ENCODE data around the gene ELOVL5. TPM values are rescaled to one million over a fixed set of nuclear protein-coding genes. Genes with fewer than 3 reads are reported as not detected.

The ELOVL5 gene
- total RNA-seq, 1 experiment from 2014 or later = 42.9 TPM

DNA sequence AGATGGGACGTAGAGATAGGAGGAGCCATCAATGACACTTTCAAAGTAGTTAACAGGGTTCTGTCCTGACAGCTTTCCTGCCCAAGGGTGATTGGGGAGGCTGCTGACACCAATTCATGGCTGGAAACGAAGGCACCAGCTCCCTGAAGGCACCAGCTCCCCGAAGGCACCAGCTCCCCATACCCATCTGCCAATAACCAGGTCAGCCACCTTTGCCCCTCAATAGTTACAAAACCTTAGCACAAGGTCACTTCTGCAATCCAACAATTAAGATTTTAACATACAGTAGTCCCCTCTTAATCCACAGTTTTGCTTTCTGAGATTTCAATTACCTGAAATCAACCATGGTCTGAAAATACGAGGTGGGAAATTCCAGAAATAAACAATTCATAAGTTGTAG is 51.7 kb downstream of the ELOVL5 start:
- no peak for DNase-seq (ENCODE audit: low read depth, low spot score)
- in situ Hi-C loops (cut with HindIII; ENCODE audit: low pct_unique_long_range_greater_than_20kb, low sequenced_read_pairs) = no loop called here

DNA sequence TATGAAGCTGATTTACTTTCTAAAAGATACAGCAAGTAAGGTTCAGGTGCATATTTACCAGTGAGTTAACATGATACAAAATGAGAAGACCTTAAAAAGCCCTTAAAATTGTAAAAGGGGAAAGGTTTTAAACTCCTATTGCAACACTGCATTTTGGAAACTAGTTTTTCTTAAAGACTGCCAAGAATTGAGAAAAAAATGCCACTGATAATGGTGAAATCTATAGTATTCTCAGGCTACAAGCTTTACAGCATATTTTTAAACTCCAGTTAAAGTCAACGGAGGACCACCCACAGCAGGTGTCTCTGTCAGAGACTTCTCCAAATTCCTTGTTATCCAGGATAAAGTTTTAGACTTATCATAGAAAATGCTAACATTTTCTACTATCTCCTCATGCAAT is 53.6 kb downstream of the ELOVL5 start:
- in situ Hi-C loops (cut with HindIII; ENCODE audit: low pct_unique_long_range_greater_than_20kb, low sequenced_read_pairs) = no loop called here
- DNase-seq (ENCODE audit: low read depth, low spot score) = no peak

DNA sequence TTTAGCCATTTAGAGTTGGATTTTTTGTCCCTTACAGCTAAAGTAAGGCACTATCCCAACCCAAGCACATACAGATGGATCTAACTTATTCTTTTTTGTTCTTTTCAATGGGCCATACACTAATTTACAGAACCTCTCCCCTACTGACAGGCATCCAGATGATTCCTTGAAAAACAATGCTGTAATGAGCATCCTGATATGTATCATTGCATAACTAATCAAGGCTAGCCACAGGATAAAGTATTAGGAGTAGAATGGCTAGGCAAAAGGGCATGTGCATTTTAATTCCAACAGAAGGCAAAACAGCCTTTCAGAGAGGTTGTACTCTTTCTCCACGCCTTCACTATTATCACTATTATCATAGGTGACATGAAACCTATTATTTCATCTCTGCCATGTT is 54.1 kb downstream of the ELOVL5 start:
- DNase-seq (ENCODE audit: low read depth, low spot score) = no peak
- in situ Hi-C loops (cut with HindIII; ENCODE audit: low pct_unique_long_range_greater_than_20kb, low sequenced_read_pairs) = no loop called here

DNA sequence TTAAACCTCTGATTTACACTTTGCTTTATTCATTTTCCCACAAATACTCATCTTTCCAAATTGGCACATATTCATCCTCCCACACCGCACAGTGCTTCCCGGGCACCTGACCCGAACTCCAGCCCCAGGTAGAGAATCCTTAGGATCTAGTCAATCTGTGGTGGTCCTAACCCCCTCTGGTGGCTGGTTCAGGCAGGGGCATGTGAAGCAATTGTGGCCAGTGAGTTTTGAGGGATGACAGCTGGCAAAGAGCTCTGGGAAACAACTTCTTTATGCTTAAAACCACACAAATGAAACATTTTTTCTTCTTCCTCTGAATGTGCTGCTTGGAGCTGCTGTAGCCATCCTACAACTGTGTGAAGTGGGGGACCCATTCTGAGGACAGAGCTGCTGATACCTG is 54.7 kb downstream of the ELOVL5 start:
- in situ Hi-C loops (cut with HindIII; ENCODE audit: low pct_unique_long_range_greater_than_20kb, low sequenced_read_pairs) = no loop called here
- DNase-seq (ENCODE audit: low read depth, low spot score) = peak; percentile 41

DNA sequence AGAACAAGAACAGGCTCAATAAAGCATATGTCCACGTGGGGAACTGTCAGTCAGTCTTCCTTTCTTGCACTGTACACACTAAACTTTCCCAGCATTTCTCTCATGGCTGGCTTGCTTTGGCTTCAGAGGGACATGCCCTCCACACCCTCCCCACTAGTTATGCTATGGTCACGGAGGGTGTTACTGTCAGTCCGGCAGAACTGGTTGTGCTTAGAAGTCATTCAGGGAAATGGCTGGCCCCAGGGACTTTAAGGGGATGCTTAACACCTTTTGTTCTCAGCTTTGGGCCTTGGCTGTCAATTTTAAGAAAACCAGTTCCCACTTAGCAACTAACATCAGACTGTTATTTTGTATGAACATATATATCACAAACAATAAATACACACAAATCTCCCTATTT is 55.1 kb downstream of the ELOVL5 start:
- DNase-seq (ENCODE audit: low read depth, low spot score) = no peak
- in situ Hi-C loops (cut with HindIII; ENCODE audit: low pct_unique_long_range_greater_than_20kb, low sequenced_read_pairs) = no loop called here

DNA sequence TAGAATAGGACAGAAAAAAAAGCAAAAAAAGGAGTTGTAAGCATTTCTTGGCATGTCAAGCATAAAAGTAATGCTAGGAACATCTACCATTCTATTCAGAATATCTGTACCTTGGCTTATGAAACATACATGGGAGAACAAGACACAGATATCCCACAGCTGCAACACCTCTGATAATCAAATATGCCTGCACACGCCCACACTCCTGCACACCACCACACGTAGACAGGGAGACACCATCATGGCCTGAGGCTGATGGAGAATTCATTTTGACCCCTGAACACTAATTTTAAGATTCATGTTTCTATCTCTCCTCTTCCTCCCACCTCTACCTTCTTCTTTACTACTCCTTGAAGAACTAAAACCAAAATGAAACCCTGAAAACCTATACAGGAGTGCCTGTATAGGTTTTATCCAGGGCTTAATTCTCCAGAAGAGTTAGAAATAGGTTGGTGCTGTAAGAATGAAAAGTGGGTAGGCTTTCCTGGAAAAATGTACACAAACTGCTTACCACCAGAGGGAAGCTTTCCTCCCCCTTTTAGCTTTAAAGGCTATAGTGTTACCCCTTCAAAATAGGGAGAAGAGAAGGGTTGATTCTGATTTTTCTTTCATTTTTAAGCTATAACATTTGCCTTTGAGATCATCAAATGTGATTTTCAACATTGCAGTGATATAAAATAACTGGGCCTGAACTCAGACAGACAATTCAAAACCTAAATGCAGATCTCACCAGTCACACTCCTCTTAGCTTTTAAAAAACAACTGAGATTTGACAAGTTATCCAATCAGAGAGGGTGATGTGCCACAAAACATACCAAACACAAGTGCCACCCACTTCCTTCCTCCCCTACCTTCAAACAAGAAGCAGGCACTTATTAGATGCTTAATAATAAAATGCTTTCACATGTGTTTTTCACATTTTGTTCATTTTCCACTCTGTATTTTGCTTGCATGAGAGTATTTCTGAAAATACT is 57.9 kb downstream of the ELOVL5 start:
- no peak for DNase-seq (ENCODE audit: low read depth, low spot score)
- in situ Hi-C loops (cut with HindIII; ENCODE audit: low pct_unique_long_range_greater_than_20kb, low sequenced_read_pairs) = no loop called here

DNA sequence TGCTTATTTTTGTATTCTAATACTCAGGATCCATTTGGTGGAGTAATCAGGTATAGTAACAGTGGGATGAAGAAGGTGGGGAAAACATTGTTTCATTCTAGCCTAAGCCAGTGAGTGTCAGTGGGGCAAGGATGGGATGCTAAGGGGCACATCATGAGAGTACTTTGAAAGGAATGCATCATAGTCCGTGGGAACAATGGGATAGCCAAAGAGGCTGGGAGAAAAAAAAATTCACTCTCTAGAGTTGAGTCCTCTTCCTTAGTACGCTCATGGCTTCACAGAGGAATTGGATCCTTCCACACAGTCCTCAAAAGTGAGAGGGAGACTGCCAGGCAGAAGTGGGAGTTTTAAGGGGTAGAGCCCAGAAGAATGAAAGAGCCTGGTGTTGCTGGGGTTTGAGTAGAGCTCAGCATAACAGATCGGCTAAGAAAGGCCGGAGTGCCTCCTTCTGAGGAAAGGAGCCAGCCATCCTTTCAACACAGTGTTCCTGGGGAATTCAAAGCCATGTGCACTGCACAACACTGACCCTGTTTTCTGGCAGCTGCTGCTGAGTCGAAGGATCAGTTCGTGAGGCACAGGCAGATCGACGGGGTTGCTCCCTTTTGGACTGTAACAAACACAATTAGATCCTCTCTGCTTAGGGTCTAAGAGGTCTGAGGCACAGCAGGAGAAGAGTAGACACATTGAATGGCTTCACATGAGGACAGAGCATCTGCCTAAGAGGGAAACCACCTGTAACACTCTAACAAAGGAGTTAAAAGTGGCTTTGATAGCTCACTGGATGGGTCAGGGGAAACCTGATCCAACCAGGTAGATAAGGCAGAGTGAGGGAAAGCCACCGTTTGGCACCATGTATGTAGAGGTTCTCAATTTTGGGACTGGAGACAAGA is 61.2 kb downstream of the ELOVL5 start:
- no peak for DNase-seq (ENCODE audit: low read depth, low spot score)
- in situ Hi-C loops (cut with HindIII; ENCODE audit: low pct_unique_long_range_greater_than_20kb, low sequenced_read_pairs) = no loop called here

DNA sequence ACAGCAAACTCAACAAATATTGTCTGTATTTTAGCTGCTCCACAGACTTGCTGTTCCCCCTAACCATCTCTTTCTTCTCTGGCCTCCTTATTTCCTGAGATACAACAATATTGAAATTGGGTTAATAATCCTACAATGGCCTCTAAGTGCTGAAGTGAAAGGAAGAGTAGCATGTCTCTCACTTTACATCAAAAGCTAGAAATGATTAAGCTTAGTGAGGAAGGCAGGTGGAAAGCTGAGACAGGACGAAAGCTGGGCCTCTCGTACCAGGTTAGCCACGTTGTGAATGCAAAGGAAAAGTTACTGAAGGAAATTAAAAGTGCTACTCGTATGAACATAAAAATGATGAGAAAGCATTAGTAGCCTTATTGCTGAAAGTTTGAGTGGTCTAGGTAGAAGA is 63.8 kb downstream of the ELOVL5 start:
- in situ Hi-C loops (cut with HindIII; ENCODE audit: low pct_unique_long_range_greater_than_20kb, low sequenced_read_pairs) = no loop called here

DNA sequence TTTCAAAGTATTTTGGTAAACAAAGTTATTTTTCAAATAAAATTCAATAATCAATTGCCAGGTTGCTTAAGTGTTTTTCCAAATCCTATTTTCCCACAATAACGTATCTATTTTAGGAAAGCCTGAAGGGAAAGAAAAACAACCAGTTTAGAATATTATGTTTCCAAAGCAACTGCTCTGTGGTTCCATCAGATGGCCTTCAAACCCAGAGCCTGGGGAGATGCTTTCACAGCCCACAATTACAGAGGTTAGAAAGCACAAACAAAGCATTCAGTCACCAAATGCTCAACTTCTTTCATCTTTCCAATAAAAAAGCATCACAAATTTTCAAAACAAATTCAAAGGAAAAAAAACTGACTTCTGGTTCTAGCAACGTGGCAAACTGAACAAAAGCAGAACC is 66.0 kb downstream of the ELOVL5 start:
- in situ Hi-C loops (cut with HindIII; ENCODE audit: low pct_unique_long_range_greater_than_20kb, low sequenced_read_pairs) = no loop called here
- DNase-seq (ENCODE audit: low read depth, low spot score) = peak; percentile 32

More for the DNA sequence above, 63.8 kb downstream of the ELOVL5 start:
- DNase-seq (ENCODE audit: low read depth, low spot score) = no peak

DNA sequence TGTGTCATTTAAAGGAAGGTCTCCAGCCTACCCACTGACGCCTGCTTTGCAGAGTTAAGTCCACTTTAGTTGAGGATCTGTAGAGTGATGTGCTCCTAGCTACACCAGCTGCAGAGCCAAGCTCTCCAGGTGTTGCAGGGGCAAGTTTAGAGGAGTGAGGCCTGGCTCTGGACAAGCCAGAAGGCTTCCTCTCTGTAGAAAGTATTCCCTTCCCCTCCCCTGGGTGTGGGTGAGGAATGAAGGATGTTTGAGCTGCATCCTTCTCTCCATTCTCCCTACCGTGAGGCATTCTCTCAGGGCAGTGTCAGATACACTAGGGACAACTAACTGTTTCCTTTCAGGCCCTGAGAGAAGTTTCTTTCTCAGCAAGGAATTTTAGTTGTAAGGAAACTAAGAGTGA is 66.5 kb downstream of the ELOVL5 start:
- DNase-seq (ENCODE audit: low read depth, low spot score) = no peak
- in situ Hi-C loops (cut with HindIII; ENCODE audit: low pct_unique_long_range_greater_than_20kb, low sequenced_read_pairs) = no loop called here

DNA sequence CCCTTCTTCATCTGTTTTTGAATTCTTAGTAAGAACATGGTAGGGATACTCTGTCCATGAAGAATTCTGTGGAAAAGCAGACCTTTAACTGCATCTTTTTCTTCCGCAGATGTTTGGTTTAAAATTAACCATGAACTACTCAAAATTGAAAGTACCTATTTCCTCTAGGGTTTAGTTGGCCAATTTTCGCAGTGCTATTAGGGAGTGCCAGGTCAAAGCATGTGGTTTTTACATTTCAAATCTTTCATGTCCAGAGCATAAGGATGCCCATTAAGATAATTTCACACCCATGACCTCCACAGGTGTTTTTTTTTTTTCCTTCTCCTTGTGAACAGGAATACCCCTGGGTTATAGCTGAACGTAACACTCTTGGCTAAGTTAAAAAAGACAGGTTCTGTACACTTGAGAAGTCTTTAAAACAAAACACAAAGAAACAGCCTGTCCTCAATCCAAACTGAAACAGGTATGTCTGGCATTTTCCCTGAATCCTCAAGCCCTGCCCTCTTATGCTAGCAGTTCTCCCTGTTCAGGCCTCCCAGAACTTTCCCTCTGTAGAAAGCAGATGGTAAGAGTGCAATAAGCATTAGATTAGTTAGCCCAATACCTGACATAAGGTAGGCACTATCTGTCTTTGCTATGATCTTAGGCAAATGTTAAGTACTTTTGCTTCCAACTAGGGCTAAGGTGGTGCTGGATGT is 67.1 kb downstream of the ELOVL5 start:
- no peak for DNase-seq (ENCODE audit: low read depth, low spot score)
- in situ Hi-C loops (cut with HindIII; ENCODE audit: low pct_unique_long_range_greater_than_20kb, low sequenced_read_pairs) = no loop called here

DNA sequence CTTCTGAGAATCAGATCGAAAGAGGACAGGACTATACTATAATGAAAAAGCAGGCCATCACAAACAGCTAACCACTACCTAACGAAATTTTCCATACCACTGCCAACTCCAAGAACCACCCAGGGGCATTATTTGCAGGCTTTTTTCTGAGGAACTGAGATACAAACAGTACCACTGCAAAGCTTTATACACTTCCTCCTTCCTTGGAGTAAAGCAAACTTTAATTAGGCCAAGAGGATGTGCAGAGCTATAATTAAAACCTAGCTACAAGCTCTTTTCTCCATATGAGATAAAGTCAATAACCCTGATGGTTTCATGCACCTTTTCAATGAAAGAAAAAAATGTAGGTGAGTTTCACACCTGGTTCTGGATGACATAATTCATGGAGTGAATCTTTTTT is 68.5 kb downstream of the ELOVL5 start:
- in situ Hi-C loops (cut with HindIII; ENCODE audit: low pct_unique_long_range_greater_than_20kb, low sequenced_read_pairs) = no loop called here
- no peak for DNase-seq (ENCODE audit: low read depth, low spot score)

DNA sequence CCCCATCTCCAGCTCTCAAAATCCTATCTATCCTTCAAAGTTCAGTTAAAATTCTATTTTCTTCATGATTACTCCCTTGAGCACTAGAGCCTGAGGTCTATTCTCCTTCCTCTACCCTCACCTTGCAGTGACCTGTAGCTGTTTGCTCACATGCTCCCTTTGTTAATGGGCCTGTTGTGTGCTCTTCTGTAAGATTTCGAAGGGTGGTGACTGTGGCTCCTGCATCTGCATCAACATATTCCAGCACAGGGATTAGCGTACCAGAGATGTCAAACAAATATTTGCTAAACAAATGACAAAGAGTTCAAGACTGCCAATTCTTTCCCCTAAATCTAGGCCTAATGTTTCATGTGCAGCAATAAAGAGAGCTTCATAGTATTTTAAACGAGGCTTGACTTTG is 69.5 kb downstream of the ELOVL5 start:
- no peak for DNase-seq (ENCODE audit: low read depth, low spot score)
- in situ Hi-C loops (cut with HindIII; ENCODE audit: low pct_unique_long_range_greater_than_20kb, low sequenced_read_pairs) = no loop called here

DNA sequence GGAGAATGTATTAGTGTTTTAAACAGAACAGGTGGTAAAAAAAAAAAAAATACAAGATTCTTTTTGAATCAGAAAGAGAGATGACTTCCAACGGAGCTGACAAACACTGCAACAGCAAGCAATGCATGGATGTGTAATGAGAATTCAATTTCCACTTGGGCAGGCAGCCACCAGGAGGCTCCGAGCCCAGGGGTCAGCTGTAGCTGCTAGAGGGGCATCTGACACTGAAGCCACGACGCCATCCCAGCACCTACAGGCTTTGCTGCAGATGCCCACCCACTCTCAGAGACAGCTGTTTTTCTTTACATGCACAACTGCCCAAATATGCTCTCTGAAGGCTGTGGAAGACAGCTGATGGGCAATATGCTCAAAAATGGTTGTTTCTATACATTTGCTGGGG is 75.4 kb downstream of the ELOVL5 start:
- DNase-seq (ENCODE audit: low read depth, low spot score) = no peak
- in situ Hi-C loops (cut with HindIII; ENCODE audit: low pct_unique_long_range_greater_than_20kb, low sequenced_read_pairs) = no loop called here

DNA sequence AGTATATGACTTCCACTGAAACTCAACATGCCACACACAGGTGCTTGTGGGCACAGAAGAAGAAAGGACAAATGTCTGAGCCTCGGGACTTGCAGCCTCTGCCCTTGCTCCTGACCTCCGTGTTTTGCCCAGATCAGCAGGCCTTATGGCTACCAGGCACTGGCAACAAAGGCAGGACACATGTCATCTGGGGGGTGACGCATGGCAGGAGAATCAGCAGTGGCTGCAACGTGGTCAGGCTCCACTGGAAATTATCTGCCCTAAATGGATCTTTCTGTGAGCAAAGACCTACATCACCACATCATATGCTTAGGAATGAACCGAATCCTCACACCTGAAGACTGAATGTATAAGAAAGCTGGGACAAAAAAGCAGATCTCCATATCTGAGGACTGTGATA is 78.9 kb downstream of the ELOVL5 start:
- no peak for DNase-seq (ENCODE audit: low read depth, low spot score)
- in situ Hi-C loops (cut with HindIII; ENCODE audit: low pct_unique_long_range_greater_than_20kb, low sequenced_read_pairs) = no loop called here

DNA sequence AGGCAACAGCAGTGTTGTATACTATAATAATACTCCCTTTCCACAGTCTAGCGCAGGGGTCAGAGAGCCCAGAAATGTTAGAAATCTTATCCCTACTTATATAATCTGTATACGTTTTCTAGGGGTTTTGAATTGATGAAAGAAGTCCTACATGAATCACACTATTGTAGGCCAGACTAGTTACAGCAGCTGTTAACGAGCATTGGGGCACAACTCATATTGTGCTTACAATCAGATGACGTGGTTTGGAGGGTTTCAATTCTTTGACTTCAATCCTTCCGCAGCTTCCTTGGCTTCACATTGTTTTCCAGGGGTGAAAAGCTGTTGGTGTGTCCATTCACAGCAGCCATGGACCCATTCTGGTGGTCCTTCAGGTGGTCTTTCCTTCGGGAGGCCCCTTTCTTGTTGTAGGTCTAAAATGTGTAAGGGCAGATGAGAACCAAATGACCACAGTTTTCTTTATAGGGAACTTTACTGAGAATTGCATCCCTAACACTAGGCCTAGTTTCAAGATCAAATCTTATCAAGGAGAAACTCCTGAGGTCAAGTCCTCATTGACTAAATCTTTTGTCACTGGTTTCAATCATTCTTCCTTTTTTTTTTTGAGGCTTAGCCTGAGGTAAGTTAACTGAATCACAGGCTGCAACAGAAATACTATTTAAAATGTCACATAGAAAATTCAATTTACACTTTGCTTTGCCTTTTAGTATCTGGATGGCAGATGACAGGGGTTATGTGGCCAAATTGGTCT is 79.7 kb downstream of the ELOVL5 start:
- no peak for DNase-seq (ENCODE audit: low read depth, low spot score)
- in situ Hi-C loops (cut with HindIII; ENCODE audit: low pct_unique_long_range_greater_than_20kb, low sequenced_read_pairs) = no loop called here

DNA sequence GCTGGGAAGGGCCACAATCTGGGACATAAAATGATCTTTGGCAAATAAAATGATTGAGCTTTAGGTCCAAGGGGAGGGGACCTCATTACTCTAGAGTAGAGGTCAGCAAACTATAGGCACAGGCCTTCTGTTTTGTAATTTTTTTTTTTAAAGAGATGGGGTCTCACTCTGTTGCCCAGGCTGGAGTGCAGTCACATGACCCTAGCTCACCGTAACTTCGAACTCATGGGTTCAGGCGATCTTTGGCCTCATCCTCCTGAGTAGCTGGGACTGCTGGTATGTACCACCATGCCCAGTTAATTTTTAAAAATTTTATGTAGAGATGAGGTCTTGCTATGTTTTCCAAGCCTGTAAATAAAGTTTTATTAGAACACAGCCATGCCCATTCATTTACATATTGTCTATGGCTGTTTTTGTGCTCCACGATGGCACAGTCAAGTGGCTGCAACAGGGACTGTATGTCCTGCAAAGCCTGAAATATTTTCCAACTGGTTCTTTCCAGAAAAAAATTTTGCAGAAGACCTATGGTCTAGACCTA is 82.1 kb downstream of the ELOVL5 start:
- in situ Hi-C loops (cut with HindIII; ENCODE audit: low pct_unique_long_range_greater_than_20kb, low sequenced_read_pairs) = no loop called here
- DNase-seq (ENCODE audit: low read depth, low spot score) = no peak

All from SK-MEL-5 (cell line).